Left renal cortex interstitium (tissue), 4 donors: ENCODE data around the gene DEFB125. TPM values are rescaled to one million over a fixed set of nuclear protein-coding genes. Genes with fewer than 3 reads are reported as not detected.
"Not testable (repeated sequence)": the region's sequence is repeated elsewhere in the genome, so short reads cannot be mapped to it uniquely, and the experiment has no call there.

Source experiments
- DNase-seq, 4 donors: peaks; one replicate each; pipeline ENCODE4 v3.0.0-alpha.2; 2013; ENCODE audit warnings: low read depth in 4 of 4, low spot score in 2 of 4, missing footprints in 1 of 4
- polyA plus RNA-seq, 4 donors: library from polyadenylated mRNA; unstranded; fragments of 120-200 nt; gene quantifications; one replicate each; pipeline ENCODE4 v1.2.1, GENCODE V29; 2013; ENCODE audit not compliant: insufficient read length in 4 of 4

Gene DEFB125
- polyA plus RNA-seq: not detected

DNA sequence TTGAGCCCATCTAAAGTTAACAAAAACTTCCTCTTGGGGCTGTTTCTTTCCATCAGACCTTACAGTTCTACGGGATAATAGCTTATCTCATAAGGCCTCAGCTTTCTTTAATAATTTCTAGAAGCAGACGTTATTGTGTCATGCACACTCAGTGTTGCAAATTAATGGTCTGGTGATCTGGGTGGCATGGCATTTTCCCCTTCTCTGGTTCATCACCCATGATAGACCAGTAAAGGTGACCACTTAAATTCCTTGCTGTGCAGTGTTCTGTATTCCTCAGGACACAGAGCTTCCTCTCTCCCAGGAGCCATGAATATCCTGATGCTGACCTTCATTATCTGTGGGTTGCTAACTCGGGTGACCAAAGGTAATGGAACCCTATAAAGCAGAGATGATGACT lies at the start of gene DEFB125:
Gene DEFB125 (plus strand): TSS at position 272 of the 400 bp plus-strand sequence. CDS start 38 bp downstream, at position 310.
- no peak for DNase-seq

DNA sequence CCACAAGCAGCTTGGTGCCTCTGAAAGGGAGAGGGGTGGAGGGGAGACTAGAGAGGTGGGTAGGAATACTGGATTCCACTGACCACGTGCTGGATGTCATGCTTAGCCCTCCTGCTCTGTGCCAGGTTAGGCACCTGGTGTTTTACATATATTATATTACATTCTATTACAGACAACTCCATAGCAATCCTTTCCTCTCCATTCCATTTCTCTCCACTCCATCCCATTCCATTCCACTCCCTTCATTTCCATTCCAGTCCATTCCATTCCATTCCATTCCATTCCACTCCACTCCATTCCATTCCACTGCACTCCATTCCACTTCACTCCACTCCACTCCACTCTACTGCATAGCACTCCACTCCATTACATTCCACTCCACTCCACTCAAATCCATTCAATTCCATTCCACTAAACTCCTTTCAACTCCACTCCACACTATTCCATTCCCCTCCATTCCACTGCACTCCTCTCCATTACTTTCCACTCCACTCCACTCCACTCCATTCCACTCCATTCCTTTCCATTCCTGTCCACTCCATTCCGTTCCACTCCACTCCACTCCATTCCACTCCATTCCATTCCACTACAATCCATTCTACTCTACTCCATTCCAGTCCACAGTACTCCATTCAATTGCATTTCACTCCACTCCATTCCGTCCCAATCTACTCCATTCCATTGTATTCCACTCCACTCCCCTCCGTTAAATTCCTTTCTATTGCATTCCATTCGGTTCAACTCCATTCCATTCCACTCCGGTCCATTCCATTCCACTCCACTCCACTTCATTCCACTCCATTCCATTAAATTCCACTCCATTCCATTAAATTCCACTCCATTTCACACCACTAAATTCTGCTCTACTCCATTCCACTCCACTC lies 27.2 kb upstream of the DEFB125 start:
- no peak for DNase-seq

GRCh38 chr20:61230-61629 lies 26.2 kb upstream of the DEFB125 start:
- DNase-seq: no peak

- DNase-seq: no peak
Measured at GRCh38 chr20:61757-62156, 25.7 kb upstream of the DEFB125 start.

- DNase-seq: no peak
Measured at GRCh38 chr20:62487-62886, 25.0 kb upstream of the DEFB125 start.

GRCh38 chr20:64026-64603 lies 23.4 kb upstream of the DEFB125 start:
- DNase-seq: no peak

- no peak for DNase-seq
Measured at GRCh38 chr20:64766-65322, 22.6 kb upstream of the DEFB125 start.

DNA sequence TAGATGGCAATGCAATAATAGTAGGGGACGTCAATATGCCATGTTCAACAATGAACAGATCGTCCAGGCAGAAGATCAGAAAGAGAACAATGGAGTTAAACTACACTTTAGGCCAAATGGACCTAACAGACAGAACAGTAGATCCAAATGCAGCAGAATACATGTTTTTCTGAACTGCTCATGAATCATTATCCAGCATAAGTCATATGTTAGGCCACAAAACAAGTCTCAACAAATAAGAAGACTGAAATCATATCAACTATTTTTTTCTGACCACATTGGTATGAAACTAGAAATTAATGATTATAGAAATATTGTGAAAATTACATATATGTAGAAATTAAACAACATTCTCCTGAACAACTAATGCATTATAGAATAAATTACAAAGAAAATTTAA lies 10.2 kb upstream of the DEFB125 start:
- DNase-seq: no peak

DNA sequence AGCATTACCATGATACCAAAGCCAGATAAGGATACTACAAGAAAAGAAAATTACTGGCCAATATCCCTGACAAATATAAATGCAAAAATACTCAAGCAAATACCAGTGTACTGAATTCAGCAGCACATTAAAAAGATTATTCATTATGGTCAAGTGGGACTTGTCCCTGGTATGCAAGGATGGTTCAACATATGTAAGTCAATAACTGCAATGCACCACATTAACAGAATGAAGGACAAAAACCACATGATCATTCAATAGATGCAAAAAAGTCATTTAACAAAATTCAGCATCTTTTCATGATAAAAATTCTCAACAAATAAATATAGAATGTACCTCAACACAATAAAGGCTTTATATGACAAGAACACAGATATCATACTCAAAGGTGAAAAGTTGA lies 9.1 kb upstream of the DEFB125 start:
- no peak for DNase-seq

GRCh38 chr20:79565-79964 lies 7.9 kb upstream of the DEFB125 start:
- no peak for DNase-seq

- DNase-seq: no peak
Measured at GRCh38 chr20:90651-91050, 3.2 kb downstream of the DEFB125 start.

DNA sequence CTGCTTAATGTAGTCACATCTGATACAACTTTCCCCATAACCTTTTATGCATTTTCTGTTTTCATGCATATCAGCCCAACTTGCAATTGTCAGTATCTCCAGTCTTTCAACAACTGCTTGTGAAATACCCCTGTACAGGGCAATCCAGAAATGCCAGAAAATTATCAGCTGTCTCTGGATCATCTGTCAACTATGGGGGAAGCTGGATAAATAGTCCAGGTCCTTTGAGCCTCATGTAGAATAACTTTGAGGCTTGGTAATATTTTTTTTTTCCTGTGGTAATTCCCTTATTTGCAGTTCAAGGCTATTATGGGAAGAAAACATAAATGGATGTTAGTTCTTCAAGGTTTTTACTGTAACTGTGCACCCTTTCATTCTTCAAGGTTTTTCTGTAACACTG lies 6.2 kb downstream of the DEFB125 start:
- no peak for DNase-seq

DNA sequence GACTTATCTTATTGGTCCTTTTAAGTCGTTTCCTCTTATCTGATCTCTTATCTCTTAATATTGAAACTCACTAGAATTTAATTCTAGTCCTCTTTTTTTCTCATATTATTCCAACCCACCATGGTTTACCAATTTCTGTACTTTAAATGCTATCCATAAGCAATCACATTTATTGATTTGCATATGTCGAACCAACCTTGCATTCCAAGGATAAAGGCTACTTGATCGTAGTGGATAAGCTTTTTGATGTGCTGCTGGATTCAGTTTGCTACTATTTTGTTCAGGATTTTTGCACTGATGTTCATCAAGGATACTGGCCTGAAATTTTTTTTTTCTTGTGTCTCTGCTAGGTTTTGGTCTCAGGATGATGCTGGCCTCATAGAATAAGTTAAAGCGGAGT lies 7.7 kb downstream of the DEFB125 start:
- no peak for DNase-seq

DNA sequence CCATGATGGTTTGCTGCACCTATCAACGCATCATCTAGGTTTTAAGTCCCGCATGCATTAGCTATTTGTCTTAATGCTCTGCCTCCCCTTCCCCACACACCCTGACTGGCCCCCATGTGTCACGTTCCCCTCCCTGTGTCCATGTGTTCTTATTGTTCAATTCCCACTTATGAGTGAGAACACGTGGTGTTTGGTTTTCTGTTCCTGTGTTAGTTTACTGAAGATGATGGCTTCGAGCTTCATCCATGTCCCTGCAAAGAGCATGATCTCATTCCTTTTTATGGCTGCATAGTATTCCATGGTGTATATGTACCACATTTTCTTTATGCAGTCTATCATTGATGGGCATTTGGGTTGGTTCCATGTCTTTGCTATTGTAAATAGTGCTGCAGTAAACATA lies 10.2 kb downstream of the DEFB125 start:
- DNase-seq: not testable (repeated sequence)

- DNase-seq: no peak
Measured at GRCh38 chr20:101975-102374, 14.5 kb downstream of the DEFB125 start.

DNA sequence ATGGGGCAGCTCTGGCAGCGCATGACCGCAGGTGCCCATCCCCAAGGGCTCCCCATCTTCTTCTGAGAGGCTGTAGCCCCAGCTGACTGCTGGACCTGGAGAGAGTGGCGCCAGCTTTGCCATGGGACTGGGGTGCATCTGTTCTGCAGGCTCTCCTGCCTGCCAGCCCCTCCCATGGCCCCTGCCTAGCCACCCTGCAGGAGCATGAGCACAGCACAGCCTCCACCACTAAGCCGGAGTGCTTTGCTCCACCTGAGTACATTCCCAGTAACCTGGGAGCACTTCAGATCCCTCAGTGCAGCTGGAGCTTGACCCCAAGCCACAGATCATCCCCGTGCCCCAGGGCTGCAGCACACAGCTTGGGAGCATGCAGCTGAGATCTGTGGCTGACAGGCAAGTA lies 16.0 kb downstream of the DEFB125 start:
- no peak for DNase-seq

- DNase-seq: no peak
Measured at GRCh38 chr20:112396-112795, 24.9 kb downstream of the DEFB125 start.

- no peak for DNase-seq
Measured at GRCh38 chr20:117518-117917, 30.0 kb downstream of the DEFB125 start.

GRCh38 chr20:129786-130323 lies 42.4 kb downstream of the DEFB125 start:
- DNase-seq: not testable (repeated sequence)

- DNase-seq: no peak
Measured at GRCh38 chr20:137668-138490, 50.4 kb downstream of the DEFB125 start.

GRCh38 chr20:142290-142689 lies 54.8 kb downstream of the DEFB125 start, which contains the start of gene DEFB126:
DEFB126 (plus strand) TSS chr20:142590; CDS start chr20:142629, 39 bp downstream.
- DNase-seq: no peak
